SK-N-SH treated with all-trans-retinoic acid at 6 μM for 48 hours (cell line): ENCODE measurements around the gene FDX1.

Experiments
- ATAC-seq: fragments of 200-7000 bp; cut with Tn5 transposase; 3 replicates; pipeline ENCODE4 v1.9.1; 2020; ENCODE audit warnings: mild to moderate bottlenecking, moderate library complexity
- ARNTL ChIP-seq: fragments of 450-650 bp; formaldehyde crosslinking; IDR thresholded peaks from 2 replicates; pipeline ENCODE4 v1.5.0; 2020; ENCODE audit warnings: low read depth, mild to moderate bottlenecking, moderate library complexity, borderline replicate concordance
- BACH2 ChIP-seq: fragments of 250-450 bp; sonication (Bioruptor Pico); IDR thresholded peaks from 2 replicates; pipeline ENCODE4 v1.9.0; 2021; ENCODE audit warnings: mild to moderate bottlenecking, borderline replicate concordance
- CSDC2 ChIP-seq: fragments of 250-450 bp; sonication (Bioruptor Pico); IDR thresholded peaks from 2 replicates; pipeline ENCODE4 v1.5.0; 2020; ENCODE audit warnings: mild to moderate bottlenecking, moderate library complexity
- ESRRG ChIP-seq: fragments of 250-450 bp; sonication (Bioruptor Pico); IDR thresholded peaks from 2 replicates; pipeline ENCODE4 v1.6.1; 2021; ENCODE audit warnings: mild to moderate bottlenecking
- GLIS3 ChIP-seq: fragments of 250-450 bp; sonication (Bioruptor Pico); IDR thresholded peaks from 2 replicates; pipeline ENCODE4 v1.5.0; 2020; ENCODE audit warnings: mild to moderate bottlenecking, moderate library complexity
- ISL1 ChIP-seq: fragments of 250-450 bp; sonication (Bioruptor Pico); IDR thresholded peaks from 2 replicates; pipeline ENCODE4 v2.1.2; 2022; ENCODE audit warnings: mild to moderate bottlenecking, moderate library complexity
- OSR1 ChIP-seq: fragments of 250-450 bp; sonication (Bioruptor Pico); IDR thresholded peaks from 2 replicates; pipeline ENCODE4 v1.8.0; 2022; ENCODE audit warnings: moderate library complexity, mild to moderate bottlenecking, inconsistent platforms
- PPARA ChIP-seq: fragments of 250-450 bp; sonication (Bioruptor Pico); IDR thresholded peaks from 2 replicates; pipeline ENCODE4 v1.5.0; 2020; ENCODE audit warnings: mild to moderate bottlenecking, borderline replicate concordance
- RARB ChIP-seq: fragments of 250-450 bp; sonication (Bioruptor Pico); IDR thresholded peaks from 2 replicates; pipeline ENCODE4 v1.8.0; 2021; ENCODE audit warnings: mild to moderate bottlenecking, moderate library complexity
- SNAI2 ChIP-seq: fragments of 250-450 bp; sonication (Bioruptor Pico); IDR thresholded peaks from 2 replicates; pipeline ENCODE4 v1.5.0; 2020; ENCODE audit warnings: mild to moderate bottlenecking, moderate library complexity
- TCF4 ChIP-seq: fragments of 250-450 bp; sonication (Bioruptor Pico); IDR thresholded peaks from 2 replicates; pipeline ENCODE4 v1.8.0; 2021; ENCODE audit warnings: mild to moderate bottlenecking, moderate library complexity, borderline replicate concordance
- TOX ChIP-seq: fragments of 250-450 bp; sonication (Bioruptor Pico); IDR thresholded peaks from 2 replicates; pipeline ENCODE4 v1.8.0; 2021; ENCODE audit warnings: mild to moderate bottlenecking, moderate library complexity, borderline replicate concordance
- ZC3H10 ChIP-seq: fragments of 250-450 bp; sonication (Bioruptor Pico); IDR thresholded peaks from 2 replicates; pipeline ENCODE4 v1.5.1; 2021; ENCODE audit warnings: mild to moderate bottlenecking, moderate library complexity
- ZFP3 ChIP-seq: fragments of 250-450 bp; sonication (Bioruptor Pico); IDR thresholded peaks from 2 replicates; pipeline ENCODE4 v1.5.0; 2020; ENCODE audit warnings: mild to moderate bottlenecking, moderate library complexity
- ZFP30 ChIP-seq: fragments of 450-650 bp; formaldehyde crosslinking; IDR thresholded peaks from 2 replicates; pipeline ENCODE4 v1.5.0; 2022; ENCODE audit warnings: mild to moderate bottlenecking, moderate library complexity
- ZNF565 ChIP-seq: fragments of 450-650 bp; formaldehyde crosslinking; conservative IDR thresholded peaks from 2 replicates; pipeline ENCODE4 v1.5.0; 2020; ENCODE audit warnings: low read depth, mild to moderate bottlenecking, moderate library complexity
- ZNF70 ChIP-seq: fragments of 450-650 bp; formaldehyde crosslinking; IDR thresholded peaks from 2 replicates; pipeline ENCODE4 v1.5.0; 2020; ENCODE audit warnings: mild to moderate bottlenecking, moderate library complexity
- ZNF8 ChIP-seq: fragments of 450-650 bp; formaldehyde crosslinking; IDR thresholded peaks from 2 replicates; pipeline ENCODE4 v1.5.0; 2020; ENCODE audit warnings: mild to moderate bottlenecking, moderate library complexity
- TF ChIP-seq, protein P1 (sequence below): fragments of 250-450 bp; sonication (Bioruptor Pico); IDR thresholded peaks from 2 replicates; pipeline ENCODE4 v1.5.1; 2020; ENCODE audit warnings: low read depth, mild to moderate bottlenecking, moderate library complexity
- TF ChIP-seq, protein P2 (sequence below): fragments of 250-450 bp; sonication (Bioruptor Pico); IDR thresholded peaks from 2 replicates; pipeline ENCODE4 v1.8.0; 2021; ENCODE audit warnings: low read depth, mild to moderate bottlenecking, moderate library complexity, borderline replicate concordance
- TF ChIP-seq, protein P3 (sequence below): fragments of 250-450 bp; sonication (Bioruptor Pico); IDR thresholded peaks from 2 replicates; pipeline ENCODE4 v1.5.0; 2020; ENCODE audit warnings: mild to moderate bottlenecking, moderate library complexity
- TF ChIP-seq, protein P4 (sequence below): fragments of 250-450 bp; sonication (Bioruptor Pico); IDR thresholded peaks from 2 replicates; pipeline ENCODE4 v1.5.1; 2021; ENCODE audit warnings: mild to moderate bottlenecking, moderate library complexity

Gene FDX1

DNA sequence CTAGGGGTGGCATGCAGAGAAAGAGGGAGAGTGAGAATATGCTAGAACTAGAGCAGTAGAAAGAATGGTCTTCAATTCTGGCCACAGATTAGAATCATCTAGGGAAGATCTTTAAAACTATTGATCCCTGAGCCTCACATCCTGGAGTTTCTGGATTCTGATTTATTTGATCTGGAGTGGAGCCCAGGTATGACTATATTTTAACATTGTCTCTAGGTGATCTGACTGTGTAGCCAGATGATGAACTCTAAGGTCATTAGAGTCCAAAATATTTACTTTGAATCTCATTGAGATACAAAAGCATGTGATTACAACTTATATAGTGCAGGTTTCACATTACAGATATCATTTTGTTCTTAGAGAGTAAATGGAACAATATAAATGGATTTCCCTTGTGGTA lies 79.7 kb downstream of the FDX1 start:
- TF ChIP-seq ZFP30 (CRISPR knock-in tag) (no peak), BACH2 (CRISPR knock-in tag) (no peak), TOX (CRISPR knock-in tag) (no peak), ZNF8 (no peak), ESRRG (CRISPR knock-in tag) (no peak), PPARA (CRISPR knock-in tag) (no peak), ZNF565 (CRISPR knock-in tag) (no peak), GLIS3 (CRISPR knock-in tag) (no peak), CSDC2 (CRISPR knock-in tag) (no peak), ZC3H10 (no peak), ZNF70 (CRISPR knock-in tag) (no peak), ISL1 (CRISPR knock-in tag) (no peak), ZFP3 (CRISPR knock-in tag) (no peak), SNAI2 (no peak), ARNTL (no peak), TCF4 (CRISPR knock-in tag) (no peak)
- TF ChIP-seq, protein P1, sequence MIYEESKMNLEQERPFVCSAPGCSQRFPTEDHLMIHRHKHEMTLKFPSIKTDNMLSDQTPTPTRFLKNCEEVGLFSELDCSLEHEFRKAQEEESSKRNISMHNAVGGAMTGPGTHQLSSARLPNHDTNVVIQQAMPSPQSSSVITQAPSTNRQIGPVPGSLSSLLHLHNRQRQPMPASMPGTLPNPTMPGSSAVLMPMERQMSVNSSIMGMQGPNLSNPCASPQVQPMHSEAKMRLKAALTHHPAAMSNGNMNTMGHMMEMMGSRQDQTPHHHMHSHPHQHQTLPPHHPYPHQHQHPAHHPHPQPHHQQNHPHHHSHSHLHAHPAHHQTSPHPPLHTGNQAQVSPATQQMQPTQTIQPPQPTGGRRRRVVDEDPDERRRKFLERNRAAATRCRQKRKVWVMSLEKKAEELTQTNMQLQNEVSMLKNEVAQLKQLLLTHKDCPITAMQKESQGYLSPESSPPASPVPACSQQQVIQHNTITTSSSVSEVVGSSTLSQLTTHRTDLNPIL (CRISPR knock-in tag) = no peak
- TF ChIP-seq, protein P2, sequence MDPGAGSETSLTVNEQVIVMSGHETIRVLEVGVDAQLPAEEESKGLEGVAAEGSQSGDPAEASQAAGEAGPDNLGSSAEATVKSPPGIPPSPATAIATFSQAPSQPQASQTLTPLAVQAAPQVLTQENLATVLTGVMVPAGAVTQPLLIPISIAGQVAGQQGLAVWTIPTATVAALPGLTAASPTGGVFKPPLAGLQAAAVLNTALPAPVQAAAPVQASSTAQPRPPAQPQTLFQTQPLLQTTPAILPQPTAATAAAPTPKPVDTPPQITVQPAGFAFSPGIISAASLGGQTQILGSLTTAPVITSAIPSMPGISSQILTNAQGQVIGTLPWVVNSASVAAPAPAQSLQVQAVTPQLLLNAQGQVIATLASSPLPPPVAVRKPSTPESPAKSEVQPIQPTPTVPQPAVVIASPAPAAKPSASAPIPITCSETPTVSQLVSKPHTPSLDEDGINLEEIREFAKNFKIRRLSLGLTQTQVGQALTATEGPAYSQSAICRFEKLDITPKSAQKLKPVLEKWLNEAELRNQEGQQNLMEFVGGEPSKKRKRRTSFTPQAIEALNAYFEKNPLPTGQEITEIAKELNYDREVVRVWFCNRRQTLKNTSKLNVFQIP (CRISPR knock-in tag) = no peak
- TF ChIP-seq, protein P3, sequence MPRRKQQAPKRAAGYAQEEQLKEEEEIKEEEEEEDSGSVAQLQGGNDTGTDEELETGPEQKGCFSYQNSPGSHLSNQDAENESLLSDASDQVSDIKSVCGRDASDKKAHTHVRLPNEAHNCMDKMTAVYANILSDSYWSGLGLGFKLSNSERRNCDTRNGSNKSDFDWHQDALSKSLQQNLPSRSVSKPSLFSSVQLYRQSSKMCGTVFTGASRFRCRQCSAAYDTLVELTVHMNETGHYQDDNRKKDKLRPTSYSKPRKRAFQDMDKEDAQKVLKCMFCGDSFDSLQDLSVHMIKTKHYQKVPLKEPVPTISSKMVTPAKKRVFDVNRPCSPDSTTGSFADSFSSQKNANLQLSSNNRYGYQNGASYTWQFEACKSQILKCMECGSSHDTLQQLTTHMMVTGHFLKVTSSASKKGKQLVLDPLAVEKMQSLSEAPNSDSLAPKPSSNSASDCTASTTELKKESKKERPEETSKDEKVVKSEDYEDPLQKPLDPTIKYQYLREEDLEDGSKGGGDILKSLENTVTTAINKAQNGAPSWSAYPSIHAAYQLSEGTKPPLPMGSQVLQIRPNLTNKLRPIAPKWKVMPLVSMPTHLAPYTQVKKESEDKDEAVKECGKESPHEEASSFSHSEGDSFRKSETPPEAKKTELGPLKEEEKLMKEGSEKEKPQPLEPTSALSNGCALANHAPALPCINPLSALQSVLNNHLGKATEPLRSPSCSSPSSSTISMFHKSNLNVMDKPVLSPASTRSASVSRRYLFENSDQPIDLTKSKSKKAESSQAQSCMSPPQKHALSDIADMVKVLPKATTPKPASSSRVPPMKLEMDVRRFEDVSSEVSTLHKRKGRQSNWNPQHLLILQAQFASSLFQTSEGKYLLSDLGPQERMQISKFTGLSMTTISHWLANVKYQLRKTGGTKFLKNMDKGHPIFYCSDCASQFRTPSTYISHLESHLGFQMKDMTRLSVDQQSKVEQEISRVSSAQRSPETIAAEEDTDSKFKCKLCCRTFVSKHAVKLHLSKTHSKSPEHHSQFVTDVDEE (CRISPR knock-in tag) = no peak
- TF ChIP-seq, protein P4, sequence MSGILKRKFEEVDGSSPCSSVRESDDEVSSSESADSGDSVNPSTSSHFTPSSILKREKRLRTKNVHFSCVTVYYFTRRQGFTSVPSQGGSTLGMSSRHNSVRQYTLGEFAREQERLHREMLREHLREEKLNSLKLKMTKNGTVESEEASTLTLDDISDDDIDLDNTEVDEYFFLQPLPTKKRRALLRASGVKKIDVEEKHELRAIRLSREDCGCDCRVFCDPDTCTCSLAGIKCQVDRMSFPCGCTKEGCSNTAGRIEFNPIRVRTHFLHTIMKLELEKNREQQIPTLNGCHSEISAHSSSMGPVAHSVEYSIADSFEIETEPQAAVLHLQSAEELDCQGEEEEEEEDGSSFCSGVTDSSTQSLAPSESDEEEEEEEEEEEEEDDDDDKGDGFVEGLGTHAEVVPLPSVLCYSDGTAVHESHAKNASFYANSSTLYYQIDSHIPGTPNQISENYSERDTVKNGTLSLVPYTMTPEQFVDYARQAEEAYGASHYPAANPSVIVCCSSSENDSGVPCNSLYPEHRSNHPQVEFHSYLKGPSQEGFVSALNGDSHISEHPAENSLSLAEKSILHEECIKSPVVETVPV (CRISPR knock-in tag) = no peak
- TF ChIP-seq, all 23 proteins: peak for 0
- no peak for ATAC-seq

DNA sequence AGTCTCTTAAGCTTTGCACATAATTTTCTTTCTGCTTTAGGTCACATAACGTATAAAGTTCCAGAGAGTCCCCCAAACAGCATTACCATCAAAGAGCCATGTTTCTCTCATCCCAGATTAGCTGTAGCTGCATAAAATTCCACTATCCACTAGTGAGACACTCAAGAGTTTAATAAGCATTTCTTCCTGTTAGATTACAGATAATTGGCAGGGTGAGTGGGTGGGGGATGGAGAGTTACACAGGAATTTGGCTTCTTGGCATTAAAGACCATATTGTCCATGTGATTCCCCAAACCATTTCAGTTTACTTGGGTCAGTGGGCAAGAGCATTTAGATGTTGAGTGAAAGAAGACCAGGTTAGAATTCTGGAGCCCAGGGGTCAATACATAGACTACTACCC lies 82.3 kb downstream of the FDX1 start:
- TF ChIP-seq TCF4 (CRISPR knock-in tag) (no peak), RARB (CRISPR knock-in tag) (no peak), ESRRG (CRISPR knock-in tag) (no peak), ZNF565 (CRISPR knock-in tag) (no peak), OSR1 (CRISPR knock-in tag) (no peak), ZFP30 (CRISPR knock-in tag) (no peak)
- TF ChIP-seq, protein P3 (CRISPR knock-in tag) = no peak
- ATAC-seq = no peak
